Mammary epithelial cell (primary cell): ENCODE measurements around the gene QPCT.

Experiments
- EZH2 ChIP-seq: IDR thresholded peaks from 2 replicates; pipeline ENCODE4 v1.6.1; 2012; ENCODE audit warnings: low read length, inconsistent platforms, borderline replicate concordance
- TF ChIP-seq, protein P1 (sequence below), 2 donors: IDR thresholded peaks in 1 of 2; conservative IDR thresholded peaks in 1 of 2; 2 replicates each; pipeline ENCODE4 v1.5.1; 2011 to 2012; ENCODE audit warnings: inconsistent platforms in 2 of 2, low read length in 2 of 2, mild to moderate bottlenecking in 2 of 2, control low read depth in 1 of 2, low read depth in 1 of 2; ENCODE audit not compliant: insufficient read depth in 1 of 2; ENCODE audit errors: extremely low read depth in 1 of 2

DNA sequence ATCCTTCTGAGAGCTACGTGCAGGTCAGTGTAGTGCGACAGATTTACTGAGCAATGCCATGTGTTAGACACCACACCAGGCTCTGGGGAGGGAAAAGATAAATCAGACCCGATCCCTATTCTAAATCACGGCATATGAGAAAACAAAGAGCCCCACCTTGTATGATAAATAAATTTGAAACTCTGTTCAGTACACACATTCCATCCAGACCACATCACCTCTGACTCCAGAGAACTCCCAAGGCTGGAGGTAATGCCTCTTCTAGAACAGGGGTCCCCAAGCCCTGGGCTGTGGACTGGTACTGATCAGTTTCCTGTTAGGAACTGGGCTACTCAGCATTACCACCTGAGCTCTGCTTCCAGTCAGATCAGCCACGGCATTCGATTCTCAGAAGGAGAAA, 77.3 kb downstream of the QPCT start:
- TF ChIP-seq, protein P1, sequence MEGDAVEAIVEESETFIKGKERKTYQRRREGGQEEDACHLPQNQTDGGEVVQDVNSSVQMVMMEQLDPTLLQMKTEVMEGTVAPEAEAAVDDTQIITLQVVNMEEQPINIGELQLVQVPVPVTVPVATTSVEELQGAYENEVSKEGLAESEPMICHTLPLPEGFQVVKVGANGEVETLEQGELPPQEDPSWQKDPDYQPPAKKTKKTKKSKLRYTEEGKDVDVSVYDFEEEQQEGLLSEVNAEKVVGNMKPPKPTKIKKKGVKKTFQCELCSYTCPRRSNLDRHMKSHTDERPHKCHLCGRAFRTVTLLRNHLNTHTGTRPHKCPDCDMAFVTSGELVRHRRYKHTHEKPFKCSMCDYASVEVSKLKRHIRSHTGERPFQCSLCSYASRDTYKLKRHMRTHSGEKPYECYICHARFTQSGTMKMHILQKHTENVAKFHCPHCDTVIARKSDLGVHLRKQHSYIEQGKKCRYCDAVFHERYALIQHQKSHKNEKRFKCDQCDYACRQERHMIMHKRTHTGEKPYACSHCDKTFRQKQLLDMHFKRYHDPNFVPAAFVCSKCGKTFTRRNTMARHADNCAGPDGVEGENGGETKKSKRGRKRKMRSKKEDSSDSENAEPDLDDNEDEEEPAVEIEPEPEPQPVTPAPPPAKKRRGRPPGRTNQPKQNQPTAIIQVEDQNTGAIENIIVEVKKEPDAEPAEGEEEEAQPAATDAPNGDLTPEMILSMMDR (conservative IDR thresholded peaks at IDR 0.05 in 1 of 2, IDR thresholded peaks at IDR 0.05 in 1 of 2; ENCODE audit: extremely low read depth in 1 of 2, insufficient read depth in 1 of 2, low read depth in 1 of 2, low read length in 2 of 2): no peak
- TF ChIP-seq EZH2: no peak
